Breast epithelium (tissue), 4 donors: ENCODE results near the gene CMTM8. TPM values are rescaled to one million over a fixed set of nuclear protein-coding genes. Genes with fewer than 3 reads are reported as not detected.
A peak's percentile ranks its signal among the peaks of the same experiment; 100 is the strongest.

ENCODE experiments used
- DNase-seq, 2 donors: peaks; one replicate each; pipeline ENCODE4 v3.0.0-alpha.2; 2019; ENCODE audit warnings: low spot score in 2 of 2
- H3K27ac ChIP-seq, 2 donors: fragments of 200-600 bp; sonication (generic) in 1 of 2; one replicate each; pipeline ENCODE4 v1.5.1; 2016 to 2019; ENCODE audit warnings: mild to moderate bottlenecking in 1 of 2
- H3K27me3 ChIP-seq, 2 donors: fragments of 200-600 bp; sonication (generic) in 1 of 2; one replicate each; pipeline versions ENCODE4 v1.5.1 to v1.6.0; 2017 to 2019; ENCODE audit warnings: control low read depth in 1 of 2, mild to moderate bottlenecking in 1 of 2
- H3K36me3 ChIP-seq: fragments of 200-600 bp; one replicate; pipeline ENCODE4 v1.5.1; 2019
- H3K4me1 ChIP-seq, 2 donors: fragments of 200-600 bp; sonication (generic); one replicate each; pipeline ENCODE4 v1.5.1; 2016 to 2019; ENCODE audit warnings: control low read depth in 1 of 2
- H3K4me3 ChIP-seq, 3 donors: fragments of 200-600 bp; sonication (generic); 1 replicate in 2 of 3; 2 replicates in 1 of 3; pipeline ENCODE4 v1.5.1; 2016 to 2019; ENCODE audit warnings: mild to moderate bottlenecking in 3 of 3, moderate library complexity in 2 of 3
- H3K9me3 ChIP-seq, 2 donors: fragments of 200-600 bp; sonication (generic) in 1 of 2; one replicate each; pipeline ENCODE4 v1.5.1; 2016 to 2019; ENCODE audit warnings: control low read depth in 1 of 2
- POLR2A ChIP-seq: fragments of 450-650 bp; IDR thresholded peaks from one replicate; pipeline ENCODE4 v1.6.1; 2016; ENCODE audit warnings: antibody characterized with exemption, mild to moderate bottlenecking, moderate library complexity
- POLR2AphosphoS5 ChIP-seq, 3 donors: sonication (generic); formaldehyde crosslinking; IDR thresholded peaks; one replicate each; pipeline ENCODE4 v1.6.1; 2017; ENCODE audit warnings: antibody characterized with exemption in 3 of 3
- intact Hi-C: fragments of 100-400 bp; cut with DNase I; formaldehyde crosslinking; loops from one replicate; pipeline ENCODE4 v1.15.1; 2023; ENCODE audit warnings: low total_unique reads
- total RNA-seq, 3 donors: library from RNA; depleted of rRNA; stranded (reverse); fragments of >200 nt; gene quantifications; one replicate each; pipeline ENCODE4 v1.1.0, GENCODE V29; 2016
- TF ChIP-seq, protein P1 (sequence below), 3 donors: fragments of 450-650 bp; IDR thresholded peaks; one replicate each; pipeline ENCODE4 v1.5.1; 2016 to 2017; ENCODE audit warnings: antibody characterized with exemption in 3 of 3, mild to moderate bottlenecking in 3 of 3, moderate library complexity in 3 of 3

The CMTM8 gene
- total RNA-seq, 3 donors from 2014 or later: 4.2 to 24.7 (median 19.3) TPM

DNA sequence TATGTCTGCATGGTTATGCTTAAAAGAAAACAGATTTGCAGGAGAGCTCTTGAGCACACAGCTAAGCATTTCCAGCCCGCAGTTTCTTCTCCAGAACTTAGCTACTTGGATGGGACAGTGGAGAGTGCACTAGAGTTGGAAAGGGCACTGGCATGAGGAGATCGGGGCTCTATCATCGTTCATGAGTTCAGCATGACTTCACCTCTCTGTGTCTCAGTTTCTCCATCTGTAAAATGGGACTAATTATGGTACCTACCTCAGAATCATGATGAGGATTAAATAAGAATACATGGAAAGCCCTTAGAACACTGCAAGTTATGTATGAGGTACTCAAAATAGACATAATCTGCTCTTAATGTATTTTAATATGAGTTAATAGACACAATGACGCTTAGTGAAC lies 69.9 kb downstream of the CMTM8 start:
- H3K27ac ChIP-seq: no peak overlapping the region
- DNase-seq: no peak
- intact Hi-C loops: loop anchor here (5.0 kb wide), 1 partner anchor 704 kb away; no protein-coding TSS in a partner anchor
- no peaks in the 10 kb centered on the region for H3K9me3 ChIP-seq
- H3K36me3 ChIP-seq: no peaks in the 10 kb centered on the region
- TF ChIP-seq, protein P1, sequence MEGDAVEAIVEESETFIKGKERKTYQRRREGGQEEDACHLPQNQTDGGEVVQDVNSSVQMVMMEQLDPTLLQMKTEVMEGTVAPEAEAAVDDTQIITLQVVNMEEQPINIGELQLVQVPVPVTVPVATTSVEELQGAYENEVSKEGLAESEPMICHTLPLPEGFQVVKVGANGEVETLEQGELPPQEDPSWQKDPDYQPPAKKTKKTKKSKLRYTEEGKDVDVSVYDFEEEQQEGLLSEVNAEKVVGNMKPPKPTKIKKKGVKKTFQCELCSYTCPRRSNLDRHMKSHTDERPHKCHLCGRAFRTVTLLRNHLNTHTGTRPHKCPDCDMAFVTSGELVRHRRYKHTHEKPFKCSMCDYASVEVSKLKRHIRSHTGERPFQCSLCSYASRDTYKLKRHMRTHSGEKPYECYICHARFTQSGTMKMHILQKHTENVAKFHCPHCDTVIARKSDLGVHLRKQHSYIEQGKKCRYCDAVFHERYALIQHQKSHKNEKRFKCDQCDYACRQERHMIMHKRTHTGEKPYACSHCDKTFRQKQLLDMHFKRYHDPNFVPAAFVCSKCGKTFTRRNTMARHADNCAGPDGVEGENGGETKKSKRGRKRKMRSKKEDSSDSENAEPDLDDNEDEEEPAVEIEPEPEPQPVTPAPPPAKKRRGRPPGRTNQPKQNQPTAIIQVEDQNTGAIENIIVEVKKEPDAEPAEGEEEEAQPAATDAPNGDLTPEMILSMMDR (IDR thresholded peaks at IDR 0.05): no peak
- TF ChIP-seq POLR2A (no peak), POLR2AphosphoS5 (IDR thresholded peaks at IDR 0.05) (no peak)
- H3K4me1 ChIP-seq: peaks cover 0 to 4% of the 10 kb centered on the region in 2 donors
- H3K4me3 ChIP-seq: no peak overlapping the region
- no peaks in the 10 kb centered on the region for H3K27me3 ChIP-seq

DNA sequence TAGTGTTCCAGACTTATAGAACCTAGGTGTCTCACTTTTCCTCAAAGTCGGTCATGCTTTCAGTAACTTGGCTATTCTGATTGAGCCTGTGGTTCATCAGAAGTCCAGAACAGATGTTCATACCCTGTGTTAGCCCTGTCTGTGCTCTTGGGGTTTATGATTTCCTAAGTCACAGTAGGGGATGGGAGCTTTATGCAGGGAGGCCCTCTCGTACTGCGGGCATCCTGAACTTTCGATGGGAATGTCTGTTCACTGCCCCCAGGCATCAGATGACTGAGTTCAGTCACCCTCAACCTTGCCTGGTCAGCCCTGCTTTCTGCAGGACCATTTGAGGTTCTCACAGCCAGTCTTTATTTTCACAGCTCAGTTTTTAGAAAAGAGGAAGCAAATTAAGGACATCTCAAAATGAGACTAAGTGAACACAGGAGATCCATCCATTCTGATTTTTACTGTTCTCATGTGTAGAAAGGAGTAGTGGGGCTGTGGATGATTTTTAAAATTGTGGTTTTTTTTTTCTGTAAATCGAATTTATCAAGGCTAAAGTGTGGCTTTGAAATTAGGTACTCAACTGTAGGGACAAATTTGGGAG lies 71.3 kb downstream of the CMTM8 start:
- TF ChIP-seq POLR2A: no peak
- TF ChIP-seq, protein P1 (IDR thresholded peaks at IDR 0.05): no peak
- no peak for TF ChIP-seq POLR2AphosphoS5 (IDR thresholded peaks at IDR 0.05)
- DNase-seq: no peak
- peaks cover 0 to 6% of the 10 kb centered on the region in 2 donors for H3K4me1 ChIP-seq

DNA sequence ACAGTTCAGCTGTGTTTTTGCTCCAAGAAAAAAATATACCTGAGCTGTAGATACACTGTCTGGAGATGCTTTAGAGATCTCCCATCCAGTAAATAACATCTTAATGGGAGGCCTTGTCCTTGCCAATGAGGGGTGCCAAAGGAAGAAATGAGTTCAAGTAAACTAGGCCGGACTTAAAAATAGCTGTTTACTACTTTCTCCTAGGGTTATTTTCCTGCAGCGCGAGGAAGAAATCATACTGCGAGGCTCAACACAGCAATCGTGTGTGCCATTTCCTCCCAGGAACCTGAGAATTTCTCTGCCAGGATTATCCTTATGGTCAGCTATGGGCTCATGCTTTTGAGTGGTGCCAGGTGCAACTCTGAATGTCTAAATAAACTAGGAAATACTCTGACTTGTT lies 71.9 kb downstream of the CMTM8 start:
- H3K27me3 ChIP-seq: no peaks in the 10 kb centered on the region
- no peak overlapping the region for H3K4me3 ChIP-seq
- TF ChIP-seq, protein P1 (IDR thresholded peaks at IDR 0.05): no peak
- TF ChIP-seq POLR2AphosphoS5 (IDR thresholded peaks at IDR 0.05) (no peak), POLR2A (no peak)
- no peak overlapping the region for H3K27ac ChIP-seq
- no peaks in the 10 kb centered on the region for H3K36me3 ChIP-seq
- intact Hi-C loops: no loop called here
- peaks cover 0 to 6% of the 10 kb centered on the region in 2 donors for H3K4me1 ChIP-seq
- H3K9me3 ChIP-seq: no peaks in the 10 kb centered on the region
- DNase-seq: no peak

More for the DNA sequence above, 71.3 kb downstream of the CMTM8 start:
- Histone ChIP-seq H3K9me3 (no peaks in the 10 kb centered on the region), H3K4me3 (no peak overlapping the region), H3K27me3 (no peaks in the 10 kb centered on the region), H3K27ac (no peak overlapping the region), H3K36me3 (no peaks in the 10 kb centered on the region)
- intact Hi-C loops: loop anchor here (5.0 kb wide), 1 partner anchor 703 kb away; no protein-coding TSS in a partner anchor

DNA sequence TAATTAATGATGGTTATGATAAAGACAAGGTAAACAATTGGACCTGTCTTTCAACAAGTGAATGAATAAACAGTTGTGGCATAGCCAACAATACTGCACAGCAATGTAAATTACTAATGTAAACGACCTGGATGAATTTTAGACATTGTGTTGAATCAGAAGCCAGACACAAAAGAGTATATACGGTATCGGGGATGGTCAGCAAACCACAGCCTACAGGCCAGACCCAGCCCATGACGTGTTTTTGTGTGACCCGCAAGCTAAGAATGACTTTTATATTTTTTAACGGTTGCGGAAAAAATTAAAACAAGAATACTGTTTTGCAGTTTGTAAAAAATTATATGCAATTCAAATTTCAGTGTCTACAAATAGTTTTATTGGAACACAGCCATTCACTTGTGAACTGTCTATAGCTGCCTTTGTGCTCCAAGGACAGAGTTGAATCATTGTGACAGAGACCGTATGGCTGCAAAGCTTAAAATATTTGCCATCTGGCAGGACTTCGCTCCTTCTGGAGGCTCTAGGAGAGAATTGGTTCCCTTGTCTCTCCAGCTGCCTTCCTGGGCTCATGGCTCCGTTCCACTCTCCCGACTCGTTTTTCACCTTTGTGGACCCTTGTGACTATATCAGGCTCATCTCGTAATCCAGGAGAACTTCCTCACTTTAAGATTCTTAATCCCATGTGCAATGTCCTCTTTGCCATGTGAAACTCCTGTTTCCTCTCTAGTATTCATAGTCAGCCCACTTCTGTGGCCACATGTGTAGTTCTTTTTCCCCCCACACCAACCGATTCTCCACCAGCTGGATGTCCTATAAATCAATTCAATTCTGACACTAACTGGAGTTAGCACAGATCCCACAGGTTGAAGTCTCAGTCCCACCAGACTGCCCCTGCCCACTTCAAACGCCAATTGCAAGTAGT lies 72.7 kb downstream of the CMTM8 start:
- peak in 1 of 2 donors; percentile 68 for DNase-seq
- Histone ChIP-seq H3K9me3 (no peaks in the 10 kb centered on the region), H3K27me3 (no peaks in the 10 kb centered on the region), H3K4me3 (no peak overlapping the region), H3K27ac (peak overlapping the region in 1 of 2 donors; percentile 82), H3K36me3 (no peaks in the 10 kb centered on the region), H3K4me1 (peaks cover 0 to 6% of the 10 kb centered on the region in 2 donors)
- TF ChIP-seq, protein P1 (IDR thresholded peaks at IDR 0.05): no peak
- TF ChIP-seq POLR2AphosphoS5 (IDR thresholded peaks at IDR 0.05): no peak
- TF ChIP-seq POLR2A: no peak
- intact Hi-C loops: no loop called here

DNA sequence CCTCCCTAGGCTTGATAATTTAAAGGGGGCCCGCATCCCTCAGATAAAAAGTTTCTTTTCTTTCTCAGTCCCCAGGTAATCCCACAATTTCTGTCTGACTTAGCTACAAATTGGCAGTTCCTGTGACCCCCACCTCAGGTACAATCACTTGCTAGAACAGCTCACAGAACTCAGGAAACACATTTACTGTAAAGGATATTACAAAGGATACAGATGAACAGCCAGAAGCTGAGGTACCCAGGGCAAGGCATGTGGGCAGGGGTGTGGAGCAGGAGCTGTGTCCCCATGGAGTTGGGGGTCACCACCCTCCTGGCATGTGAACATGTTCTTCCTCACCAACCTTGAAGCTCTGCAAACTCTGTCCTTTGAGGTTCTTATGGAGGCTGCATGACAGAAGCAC lies 73.8 kb downstream of the CMTM8 start:
- no peak for TF ChIP-seq POLR2A
- no peak for TF ChIP-seq POLR2AphosphoS5 (IDR thresholded peaks at IDR 0.05)
- TF ChIP-seq, protein P1 (IDR thresholded peaks at IDR 0.05): no peak
- Histone ChIP-seq H3K4me3 (no peak overlapping the region), H3K27ac (peak overlapping the region in 1 of 2 donors; percentile 82), H3K9me3 (no peaks in the 10 kb centered on the region), H3K36me3 (no peaks in the 10 kb centered on the region), H3K4me1 (peaks cover 0 to 6% of the 10 kb centered on the region in 2 donors), H3K27me3 (no peaks in the 10 kb centered on the region)
- intact Hi-C loops: no loop called here
- no peak for DNase-seq
